MG63 (cell line): ENCODE data around the gene FHIT. TPM values are rescaled to one million over a fixed set of nuclear protein-coding genes. Genes with fewer than 3 reads are reported as not detected.

ENCODE experiments used
- DNase-seq: peaks from one replicate; pipeline ENCODE4 v3.0.0-alpha.2; 2020
- H3K27me3 ChIP-seq: fragments of 250-450 bp; sonication (Bioruptor Pico); 2 replicates; pipeline ENCODE4 v1.5.1; 2020; ENCODE audit warnings: mild to moderate bottlenecking, moderate library complexity
- H3K36me3 ChIP-seq: fragments of 250-450 bp; sonication (Bioruptor Pico); 2 replicates; pipeline ENCODE4 v1.5.1; 2020; ENCODE audit warnings: mild to moderate bottlenecking, moderate library complexity
- H3K4me3 ChIP-seq: fragments of 250-450 bp; sonication (Bioruptor Pico); 2 replicates; pipeline ENCODE4 v1.5.1; 2020; ENCODE audit warnings: mild to moderate bottlenecking, moderate library complexity
- H3K9me3 ChIP-seq: fragments of 250-450 bp; sonication (Bioruptor Pico); 2 replicates; pipeline ENCODE4 v1.5.1; 2020; ENCODE audit warnings: mild to moderate bottlenecking, moderate library complexity
- total RNA-seq: library from RNA; depleted of rRNA; stranded (reverse); fragments of >200 nt; shearing (Covaris generic); gene quantifications from 2 replicates; pipeline ENCODE4 v1.2.3, GENCODE V29; 2014; ENCODE audit warnings: low replicate concordance

The FHIT gene
- total RNA-seq, 1 experiment from 2014 or later: 1.7 TPM

DNA sequence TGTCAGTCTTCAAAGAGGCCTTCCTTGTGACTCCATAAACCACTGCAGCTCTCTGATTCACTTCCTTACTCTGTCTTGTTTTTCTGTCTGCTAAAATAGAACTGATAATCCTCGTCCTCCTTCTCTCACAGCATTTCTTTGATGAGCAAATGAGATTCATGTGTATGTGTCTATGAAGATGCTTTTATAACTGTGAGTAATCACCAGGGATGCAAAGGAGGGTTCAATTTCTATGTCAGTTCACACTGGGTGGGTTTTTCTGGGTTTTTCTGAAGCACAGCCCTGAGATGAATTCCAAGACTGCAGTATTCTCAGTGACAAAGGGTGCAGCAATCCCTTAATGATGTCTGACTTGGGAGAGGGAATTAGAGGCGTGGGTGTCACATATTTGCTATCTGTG is 1454.8 kb downstream of the FHIT start:
- H3K4me3 ChIP-seq: no peak overlapping the region
- no peaks in the 10 kb centered on the region for H3K27me3 ChIP-seq
- DNase-seq: no peak
- H3K9me3 ChIP-seq: no peaks in the 10 kb centered on the region
- H3K36me3 ChIP-seq: no peaks in the 10 kb centered on the region

- H3K9me3 ChIP-seq: no peaks in the 10 kb centered on the region
- no peak overlapping the region for H3K4me3 ChIP-seq
- no peaks in the 10 kb centered on the region for H3K27me3 ChIP-seq
- DNase-seq: no peak
- no peaks in the 10 kb centered on the region for H3K36me3 ChIP-seq
Measured at GRCh38 chr3:59795756-59796155, 1455.5 kb downstream of the FHIT start.

GRCh38 chr3:59793976-59794375 is 1457.3 kb downstream of the FHIT start:
- no peak overlapping the region for H3K4me3 ChIP-seq
- no peaks in the 10 kb centered on the region for H3K9me3 ChIP-seq
- no peaks in the 10 kb centered on the region for H3K36me3 ChIP-seq
- no peaks in the 10 kb centered on the region for H3K27me3 ChIP-seq
- no peak for DNase-seq

GRCh38 chr3:59791774-59792308 is 1459.4 kb downstream of the FHIT start:
- Histone ChIP-seq H3K9me3 (no peaks in the 10 kb centered on the region), H3K4me3 (no peak overlapping the region), H3K36me3 (no peaks in the 10 kb centered on the region), H3K27me3 (no peaks in the 10 kb centered on the region)
- no peak for DNase-seq

- Histone ChIP-seq H3K36me3 (no peaks in the 10 kb centered on the region), H3K4me3 (no peak overlapping the region), H3K27me3 (no peaks in the 10 kb centered on the region), H3K9me3 (no peaks in the 10 kb centered on the region)
- no peak for DNase-seq
Measured at GRCh38 chr3:59790241-59790640, 1461.0 kb downstream of the FHIT start.

GRCh38 chr3:59788801-59789200 is 1462.5 kb downstream of the FHIT start:
- H3K9me3 ChIP-seq: no peaks in the 10 kb centered on the region
- H3K27me3 ChIP-seq: no peaks in the 10 kb centered on the region
- DNase-seq: no peak
- no peaks in the 10 kb centered on the region for H3K36me3 ChIP-seq
- no peak overlapping the region for H3K4me3 ChIP-seq

DNA sequence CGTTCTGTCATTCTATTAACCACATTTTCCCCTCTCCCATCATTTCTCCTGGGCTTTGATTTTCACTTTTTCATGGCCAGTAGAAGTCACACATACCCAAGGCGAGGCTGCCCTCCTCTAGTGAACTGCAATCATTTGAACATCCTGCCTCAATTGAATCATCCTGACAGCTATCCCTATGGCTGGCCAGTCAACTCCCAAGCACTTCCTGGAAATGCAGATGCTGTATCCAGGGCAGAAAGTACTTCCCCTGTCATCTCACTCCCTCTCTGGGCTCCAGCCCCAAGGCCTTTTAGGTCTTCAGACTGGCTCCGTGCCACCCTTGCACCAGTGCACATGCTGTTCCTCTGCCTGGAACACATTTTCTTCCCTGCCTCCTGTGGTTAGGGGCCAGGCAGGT is 1463.1 kb downstream of the FHIT start:
- H3K36me3 ChIP-seq: no peaks in the 10 kb centered on the region
- H3K4me3 ChIP-seq: no peak overlapping the region
- no peaks in the 10 kb centered on the region for H3K27me3 ChIP-seq
- no peaks in the 10 kb centered on the region for H3K9me3 ChIP-seq
- DNase-seq: no peak

DNA sequence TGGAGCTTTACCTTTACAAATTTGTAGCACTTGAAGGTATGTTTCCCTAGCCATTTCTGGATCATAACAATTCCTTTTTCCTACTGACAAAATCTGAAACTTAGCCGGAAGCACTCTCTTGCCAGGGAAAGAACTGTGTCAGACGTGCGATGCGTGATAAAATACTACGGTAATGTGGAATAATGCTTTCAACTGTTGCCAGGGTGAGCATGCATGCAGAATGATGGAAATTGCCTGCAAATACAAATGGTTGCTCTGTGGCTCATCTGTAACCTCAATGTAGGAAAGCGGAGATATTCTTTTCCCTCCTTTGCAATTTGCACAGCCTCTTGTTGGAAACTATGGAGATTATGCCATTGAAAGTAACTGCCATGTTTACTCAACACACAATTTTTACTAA is 1464.9 kb downstream of the FHIT start:
- H3K9me3 ChIP-seq: no peaks in the 10 kb centered on the region
- DNase-seq: no peak

DNA sequence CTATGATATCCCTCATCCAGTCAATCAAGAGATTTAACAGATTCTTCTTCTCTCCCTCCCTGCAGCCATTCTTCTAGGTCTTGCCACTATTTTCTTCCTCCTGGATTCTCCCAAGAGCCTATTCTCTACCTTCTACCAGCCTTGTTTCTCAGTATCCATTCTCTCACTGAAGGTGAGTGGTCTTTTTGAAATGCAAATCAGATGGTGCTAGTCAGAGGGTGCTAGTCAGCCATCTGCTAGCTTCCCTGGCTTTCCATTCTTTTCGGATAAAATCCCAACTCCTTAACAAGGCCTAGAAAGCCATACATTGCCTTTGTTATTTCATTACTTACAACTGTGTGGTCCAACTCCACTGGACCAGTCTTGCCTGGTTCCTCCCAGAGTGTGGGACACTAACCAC is 1467.1 kb downstream of the FHIT start:
- no peaks in the 10 kb centered on the region for H3K9me3 ChIP-seq
- no peaks in the 10 kb centered on the region for H3K27me3 ChIP-seq
- no peaks in the 10 kb centered on the region for H3K36me3 ChIP-seq
- no peak overlapping the region for H3K4me3 ChIP-seq
- no peak for DNase-seq

More for the DNA sequence above, 1464.9 kb downstream of the FHIT start:
- H3K4me3 ChIP-seq: no peak overlapping the region
- H3K36me3 ChIP-seq: no peaks in the 10 kb centered on the region
- no peaks in the 10 kb centered on the region for H3K27me3 ChIP-seq

GRCh38 chr3:59783468-59783988 is 1467.7 kb downstream of the FHIT start:
- DNase-seq: no peak
- no peaks in the 10 kb centered on the region for H3K9me3 ChIP-seq
- H3K4me3 ChIP-seq: no peak overlapping the region
- no peaks in the 10 kb centered on the region for H3K27me3 ChIP-seq
- no peaks in the 10 kb centered on the region for H3K36me3 ChIP-seq

DNA sequence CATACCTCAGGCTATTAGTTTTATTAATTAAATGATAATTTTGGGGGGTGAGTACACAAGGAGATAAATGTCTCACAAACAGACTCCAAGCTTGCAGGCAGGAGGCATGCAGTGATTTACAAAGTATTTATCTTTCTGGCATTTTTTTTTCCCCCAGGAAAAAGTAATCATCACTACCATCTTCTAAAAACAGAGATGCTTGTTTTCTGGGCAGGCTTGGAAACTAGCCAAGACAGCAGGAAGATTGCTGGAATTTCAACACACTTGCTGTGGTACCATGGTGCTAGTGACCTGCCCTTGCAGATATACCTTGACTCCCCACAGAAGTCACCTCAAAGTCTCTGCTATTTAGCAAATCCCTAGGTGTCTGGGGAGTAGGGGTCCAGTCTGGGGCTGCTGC is 1468.6 kb downstream of the FHIT start:
- DNase-seq: no peak

GRCh38 chr3:59780209-59780608 is 1471.0 kb downstream of the FHIT start:
- no peak for DNase-seq
- no peaks in the 10 kb centered on the region for H3K36me3 ChIP-seq
- no peak overlapping the region for H3K4me3 ChIP-seq

More for the DNA sequence above, 1468.6 kb downstream of the FHIT start:
- Histone ChIP-seq H3K4me3 (no peak overlapping the region), H3K36me3 (no peaks in the 10 kb centered on the region), H3K9me3 (no peaks in the 10 kb centered on the region), H3K27me3 (no peaks in the 10 kb centered on the region)

DNA sequence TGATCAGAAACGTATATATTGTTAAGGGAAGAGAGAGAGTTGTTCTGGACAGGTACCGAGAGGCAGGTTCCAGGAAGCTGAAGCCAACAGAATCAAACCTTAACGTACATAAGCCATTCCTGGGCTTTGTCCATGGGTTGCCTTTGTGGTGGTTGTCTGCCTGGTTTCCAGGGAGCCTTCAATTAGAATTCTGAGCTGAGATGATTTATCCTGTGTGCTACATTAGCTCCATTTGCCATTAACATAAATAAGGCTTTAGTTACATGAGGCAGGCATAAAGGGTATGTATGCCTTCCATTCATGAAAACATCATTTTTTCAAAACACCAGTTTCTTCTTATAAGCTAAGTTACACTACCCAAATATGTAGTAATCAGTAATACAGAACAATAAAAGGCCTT is 1472.0 kb downstream of the FHIT start:
- no peaks in the 10 kb centered on the region for H3K27me3 ChIP-seq
- H3K9me3 ChIP-seq: no peaks in the 10 kb centered on the region
- DNase-seq: no peak
- no peak overlapping the region for H3K4me3 ChIP-seq
- H3K36me3 ChIP-seq: no peaks in the 10 kb centered on the region

More at GRCh38 chr3:59780209-59780608, 1471.0 kb downstream of the FHIT start:
- H3K27me3 ChIP-seq: no peaks in the 10 kb centered on the region
- no peaks in the 10 kb centered on the region for H3K9me3 ChIP-seq

- no peak for DNase-seq
- Histone ChIP-seq H3K4me3 (no peak overlapping the region), H3K27me3 (no peaks in the 10 kb centered on the region), H3K9me3 (no peaks in the 10 kb centered on the region), H3K36me3 (no peaks in the 10 kb centered on the region)
Measured at GRCh38 chr3:59777667-59778077, 1473.6 kb downstream of the FHIT start.

DNA sequence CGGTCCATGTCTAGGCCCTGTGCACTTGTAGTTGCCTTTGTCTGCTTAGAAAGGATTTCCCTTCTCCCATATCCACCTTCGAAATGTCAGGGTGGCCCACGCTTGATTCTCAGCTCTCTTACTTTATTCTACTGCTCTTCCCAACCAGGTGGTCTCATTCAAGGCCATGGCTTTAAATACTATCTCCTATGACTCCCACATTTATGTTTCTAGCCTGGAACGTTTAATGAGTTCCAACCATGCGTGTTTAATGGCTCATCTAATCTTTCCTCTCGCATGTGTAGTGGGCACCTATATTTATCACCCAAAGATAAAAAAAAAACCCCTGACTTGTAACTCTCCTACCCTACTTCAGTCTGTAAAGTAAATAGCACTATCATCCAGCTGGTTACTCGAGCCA is 1474.2 kb downstream of the FHIT start:
- DNase-seq: no peak
- Histone ChIP-seq H3K36me3 (no peaks in the 10 kb centered on the region), H3K9me3 (no peaks in the 10 kb centered on the region), H3K27me3 (no peaks in the 10 kb centered on the region), H3K4me3 (no peak overlapping the region)

DNA sequence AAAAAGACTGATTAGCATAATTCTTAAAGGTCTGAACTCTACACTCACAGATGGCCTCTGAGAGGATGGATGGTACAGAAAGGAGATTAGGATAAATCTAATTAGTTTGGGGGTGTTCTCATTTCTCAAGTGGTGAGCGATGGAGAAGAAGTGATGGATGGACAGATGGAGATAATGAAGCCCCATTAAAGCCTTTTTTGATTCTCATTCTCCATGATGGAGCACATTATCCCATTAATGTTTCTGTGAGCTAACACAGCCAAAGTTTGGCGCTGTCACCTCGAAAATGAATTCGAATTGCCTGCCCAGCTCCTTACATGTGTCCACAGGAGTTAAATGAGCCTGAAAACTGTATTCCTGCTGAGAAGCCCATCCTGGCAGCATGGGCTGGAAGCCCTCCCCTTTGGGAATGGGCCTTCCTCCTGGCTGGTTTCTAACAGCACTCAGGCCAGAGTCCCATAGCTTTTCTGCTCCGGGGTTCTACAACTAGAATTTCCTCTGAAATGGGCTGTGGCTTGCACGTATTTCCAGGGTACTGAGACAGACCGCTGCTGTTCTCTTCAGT is 1475.4 kb downstream of the FHIT start:
- Histone ChIP-seq H3K27me3 (no peaks in the 10 kb centered on the region), H3K36me3 (no peaks in the 10 kb centered on the region)
- DNase-seq: no peak

DNA sequence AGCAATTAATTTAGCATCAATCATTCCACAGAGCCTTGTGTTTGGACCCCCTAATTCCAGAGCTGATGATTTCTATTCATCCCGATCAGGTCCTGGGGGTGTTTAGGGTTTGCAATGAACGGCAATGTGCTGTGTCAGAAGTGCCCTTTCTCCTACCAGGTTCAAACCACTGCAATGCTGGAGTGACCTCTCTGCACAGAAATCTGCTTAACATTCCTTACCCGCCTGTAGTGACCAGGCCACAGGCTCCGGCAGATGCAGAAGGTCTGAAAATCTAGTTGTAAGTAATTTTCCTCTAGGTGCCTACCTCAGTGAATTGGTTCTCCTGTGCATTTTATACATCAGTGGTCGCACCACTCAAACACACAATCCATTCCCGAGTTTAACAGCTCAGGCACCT is 1476.1 kb downstream of the FHIT start:
- H3K9me3 ChIP-seq: no peaks in the 10 kb centered on the region
- DNase-seq: no peak
- no peaks in the 10 kb centered on the region for H3K36me3 ChIP-seq
- H3K27me3 ChIP-seq: no peaks in the 10 kb centered on the region
- H3K4me3 ChIP-seq: no peak overlapping the region

More for the DNA sequence above, 1475.4 kb downstream of the FHIT start:
- Histone ChIP-seq H3K9me3 (no peaks in the 10 kb centered on the region), H3K4me3 (no peak overlapping the region)

GRCh38 chr3:59774634-59775033 is 1476.6 kb downstream of the FHIT start:
- peak; percentile 52 for DNase-seq
- H3K4me3 ChIP-seq: no peak overlapping the region
- H3K27me3 ChIP-seq: no peaks in the 10 kb centered on the region
- H3K9me3 ChIP-seq: no peaks in the 10 kb centered on the region
- H3K36me3 ChIP-seq: no peaks in the 10 kb centered on the region
